HG03439 (cell line): Measurements from ENCODE around the gene HNRNPA2B1.
"Not testable (repeated sequence)": the region's sequence is repeated elsewhere in the genome, so short reads cannot be mapped to it uniquely, and the experiment has no call there.

Source experiments
- ATAC-seq: cut with Tn5 transposase; IDR thresholded peaks from one replicate; pipeline ENCODE4 v1.9.1; 2021; ENCODE audit warnings: mild to moderate bottlenecking, moderate library complexity; ENCODE audit not compliant: unreplicated experiment

The HNRNPA2B1 gene

GRCh38 chr7:26185131-26185843 is 15.3 kb downstream of the HNRNPA2B1 start:
- ATAC-seq, result no peak

GRCh38 chr7:26184281-26185101 is 16.1 kb downstream of the HNRNPA2B1 start:
- not testable (repeated sequence) for ATAC-seq

GRCh38 chr7:26183545-26184280 is 16.8 kb downstream of the HNRNPA2B1 start:
- no peak for ATAC-seq

GRCh38 chr7:26182706-26183105 is 17.8 kb downstream of the HNRNPA2B1 start:
- ATAC-seq, result no peak

- no peak for ATAC-seq
These were observed 18.3 kb downstream of the HNRNPA2B1 start for GRCh38 chr7:26182283-26182682.

- ATAC-seq, result no peak
These were observed 18.9 kb downstream of the HNRNPA2B1 start for GRCh38 chr7:26181474-26182227.

- ATAC-seq, result no peak
These were observed 19.8 kb downstream of the HNRNPA2B1 start for GRCh38 chr7:26180792-26181198.

- no peak for ATAC-seq
These were observed 20.6 kb downstream of the HNRNPA2B1 start for GRCh38 chr7:26179826-26180497.

GRCh38 chr7:26179422-26179821 is 21.1 kb downstream of the HNRNPA2B1 start:
- no peak for ATAC-seq

- ATAC-seq, result no peak
These were observed 22.1 kb downstream of the HNRNPA2B1 start for GRCh38 chr7:26178272-26178960.

- not testable (repeated sequence) for ATAC-seq
These were observed 23.3 kb downstream of the HNRNPA2B1 start for GRCh38 chr7:26177269-26177668.

GRCh38 chr7:26176696-26177095 is 23.9 kb downstream of the HNRNPA2B1 start:
- ATAC-seq, result not testable (repeated sequence)

- not testable (repeated sequence) for ATAC-seq
These were observed 24.6 kb downstream of the HNRNPA2B1 start for GRCh38 chr7:26175903-26176302.

- no peak for ATAC-seq
These were observed 28.5 kb downstream of the HNRNPA2B1 start for GRCh38 chr7:26172048-26172447.

- ATAC-seq, result no peak
These were observed 28.9 kb downstream of the HNRNPA2B1 start for GRCh38 chr7:26171601-26172000.

GRCh38 chr7:26170663-26171062 is 29.9 kb downstream of the HNRNPA2B1 start:
- no peak for ATAC-seq

GRCh38 chr7:26169271-26169670 is 31.3 kb downstream of the HNRNPA2B1 start:
- no peak for ATAC-seq

- ATAC-seq, result no peak
These were observed 32.0 kb downstream of the HNRNPA2B1 start for GRCh38 chr7:26168458-26169023.

- ATAC-seq, result peak; percentile 46
These were observed 33.1 kb downstream of the HNRNPA2B1 start for GRCh38 chr7:26167303-26167934.
